ENCODE data around the gene SNX8. TPM values are rescaled to one million over a fixed set of nuclear protein-coding genes. Genes with fewer than 3 reads are reported as not detected.
A peak's percentile ranks its signal among the peaks of the same experiment; 100 is the strongest.

SNX8 gene
- total and polyA plus RNA-seq, 2 of the 13 experiments (the other 11 are each of a cell fraction or from before 2014, with no cell fraction given), result 20.6 to 45.2 TPM

GRCh38 chr7:2241580-2242540 lies 72.4 kb downstream of the SNX8 start, which contains the start of the genes MRM2 and NUDT1 (continued):
- peak; percentile 82; the same call in 1 of the 2 replicates for TF ChIP-seq BRD4 (CRISPR knock-in tag; IDR thresholded peaks at IDR 0.05)
- TF ChIP-seq MEIS1 (CRISPR knock-in tag; IDR thresholded peaks at IDR 0.05; ENCODE audit: borderline replicate concordance), result no peak
- no peak; the same call in 1 of the 2 replicates for TF ChIP-seq NFE2L1 (CRISPR knock-in tag; IDR thresholded peaks at IDR 0.05; ENCODE audit: borderline replicate concordance)
- peak; percentile 80 for TF ChIP-seq SKIL (CRISPR knock-in tag; IDR thresholded peaks at IDR 0.05; ENCODE audit: borderline replicate concordance)
- TF ChIP-seq ZSCAN5A (CRISPR knock-in tag; IDR thresholded peaks at IDR 0.05; ENCODE audit: borderline replicate concordance), result peak; percentile 59; the same call in 1 of the 2 replicates
- TF ChIP-seq CAMTA2 (CRISPR knock-in tag; IDR thresholded peaks at IDR 0.05; ENCODE audit: borderline replicate concordance), result no peak
- 0 out of 2 replicates have a peak, but pooled peaks have one; percentile 17 for TF ChIP-seq BHLHE40 (IDR thresholded peaks at IDR 0.05; ENCODE audit: low read length)
- TF ChIP-seq RARA (CRISPR knock-in tag; IDR thresholded peaks at IDR 0.05), result no peak
- no peak for TF ChIP-seq TCF7L2 (IDR thresholded peaks at IDR 0.05; ENCODE audit: low read depth, low read length)
- no peak; the same call in 1 of the 2 replicates for TF ChIP-seq ZBTB10 (CRISPR knock-in tag; IDR thresholded peaks at IDR 0.05; ENCODE audit: borderline replicate concordance)
- TF ChIP-seq TP53 (CRISPR knock-in tag; conservative IDR thresholded peaks at IDR 0.05), result no peak
- TF ChIP-seq ZBTB46 (CRISPR knock-in tag; IDR thresholded peaks at IDR 0.05; ENCODE audit: borderline replicate concordance), result no peak
- TF ChIP-seq HIVEP1 (CRISPR knock-in tag; IDR thresholded peaks at IDR 0.05), result peak; percentile 57; the same call in 1 of the 2 replicates
- no peak; the same call in none of the 2 replicates for TF ChIP-seq ZNF841 (CRISPR knock-in tag; IDR thresholded peaks at IDR 0.05; ENCODE audit: borderline replicate concordance)
- peak; percentile 74 for TF ChIP-seq TARDBP (CRISPR knock-in tag; IDR thresholded peaks at IDR 0.05)
- no peak for TF ChIP-seq NFIB (CRISPR knock-in tag; IDR thresholded peaks at IDR 0.05; ENCODE audit: borderline replicate concordance)
- no peak for TF ChIP-seq RXRB (CRISPR knock-in tag; IDR thresholded peaks at IDR 0.05; ENCODE audit: borderline replicate concordance)
- TF ChIP-seq ZNF652 (CRISPR knock-in tag; IDR thresholded peaks at IDR 0.05; ENCODE audit: borderline replicate concordance, low read depth), result no peak
- no peak for TF ChIP-seq ZNF709 (CRISPR knock-in tag; IDR thresholded peaks at IDR 0.05)
- TF ChIP-seq LCORL (IDR thresholded peaks at IDR 0.05), result no peak
- 0 out of 2 replicates have a peak, but pooled peaks have one; percentile 47 for TF ChIP-seq LCORL (CRISPR knock-in tag; IDR thresholded peaks at IDR 0.05)

Data from HepG2 (cell line).